HG02623 (cell line): ENCODE results near the gene ACOX1.

ENCODE experiments used
- ATAC-seq: cut with Tn5 transposase; IDR thresholded peaks from one replicate; pipeline ENCODE4 v1.9.1; 2021; ENCODE audit warnings: moderate library complexity; ENCODE audit not compliant: unreplicated experiment

Gene ACOX1

DNA sequence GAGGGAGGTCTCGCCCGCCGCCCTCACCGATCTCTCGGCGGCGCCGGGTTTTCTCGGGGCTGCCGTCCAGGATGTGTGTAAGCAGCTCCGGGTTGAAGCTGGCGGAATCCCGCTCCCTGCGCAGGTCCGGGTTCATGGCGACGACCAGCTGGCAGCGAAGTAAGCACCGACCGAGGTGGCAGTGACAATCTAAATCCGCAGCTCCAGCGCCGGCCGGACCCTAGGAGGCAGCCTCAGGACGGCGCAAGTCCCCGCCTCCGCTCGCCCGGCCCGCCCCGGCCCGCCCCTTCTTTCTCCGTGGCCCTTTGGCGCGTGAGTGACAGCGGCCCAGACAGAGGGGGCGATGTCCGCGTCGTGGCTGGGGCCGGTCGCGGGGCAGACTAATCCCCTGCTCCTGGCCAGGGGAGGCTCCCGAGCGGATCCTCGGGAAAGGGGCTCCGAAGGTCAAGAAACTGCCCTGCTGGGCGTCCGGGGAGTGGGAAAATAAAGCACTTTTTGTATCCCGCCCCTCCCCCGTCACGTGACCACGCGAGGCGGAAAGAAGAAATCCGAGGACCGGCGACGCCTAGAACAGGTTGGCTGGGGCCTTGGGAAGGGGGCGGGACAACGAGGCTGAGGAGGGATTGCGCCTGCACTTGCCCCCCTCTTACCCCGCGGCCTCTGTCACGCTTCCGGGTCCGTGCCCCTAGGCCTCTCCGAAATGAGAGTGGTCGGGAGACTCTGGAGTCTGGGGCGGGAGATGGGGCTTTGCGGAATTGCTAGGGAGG, at the start of gene ACOX1, which contains the start of gene TEN1:
ACOX1 (minus strand) TSS at position 229 of the 767 bp plus-strand sequence; CDS start at position 136, 93 bp downstream.
TEN1 (plus strand) TSS at position 303 of the 767 bp plus-strand sequence. CDS start 6,953 bp downstream, outside the sequence.
- ATAC-seq, result peak; percentile 79

DNA sequence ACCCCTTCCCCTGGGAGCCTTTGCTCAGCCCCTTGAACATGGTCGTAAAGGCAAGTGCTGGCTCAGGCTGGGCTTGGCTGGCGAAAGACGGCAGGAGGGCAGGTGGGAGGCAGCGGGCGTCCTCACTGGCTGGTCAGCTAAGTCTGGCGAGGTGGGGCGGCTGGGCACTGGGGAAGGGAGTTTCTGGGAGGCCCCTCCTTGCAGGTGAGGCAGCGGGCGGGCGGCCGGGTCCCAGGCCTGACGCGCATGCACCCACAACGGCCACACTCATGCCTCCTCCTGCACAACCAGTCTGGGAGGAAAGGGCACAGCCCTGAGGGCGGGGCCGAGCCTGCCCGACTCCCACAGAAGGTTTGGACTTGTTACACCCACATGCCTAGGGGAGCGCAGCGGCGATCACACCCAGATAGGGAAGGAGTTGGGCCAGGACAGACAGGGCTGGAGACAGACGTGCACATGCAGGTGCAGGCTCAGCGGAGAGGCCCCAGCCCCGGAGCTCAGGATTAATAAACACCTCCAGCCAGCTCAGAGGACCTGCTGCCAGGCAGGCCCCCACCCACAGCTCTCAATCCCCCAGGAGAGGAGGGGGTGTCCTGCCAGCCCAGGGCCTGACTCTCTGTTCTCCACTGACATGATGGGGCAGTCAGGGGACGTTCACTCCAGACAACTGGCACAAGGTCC, 48.3 kb upstream of the ACOX1 start, which contains the start of gene EVPL:
EVPL (minus strand) TSS at position 148 of the 681 bp plus-strand sequence; CDS start at position 40, 108 bp downstream.
- ATAC-seq, result no peak

DNA sequence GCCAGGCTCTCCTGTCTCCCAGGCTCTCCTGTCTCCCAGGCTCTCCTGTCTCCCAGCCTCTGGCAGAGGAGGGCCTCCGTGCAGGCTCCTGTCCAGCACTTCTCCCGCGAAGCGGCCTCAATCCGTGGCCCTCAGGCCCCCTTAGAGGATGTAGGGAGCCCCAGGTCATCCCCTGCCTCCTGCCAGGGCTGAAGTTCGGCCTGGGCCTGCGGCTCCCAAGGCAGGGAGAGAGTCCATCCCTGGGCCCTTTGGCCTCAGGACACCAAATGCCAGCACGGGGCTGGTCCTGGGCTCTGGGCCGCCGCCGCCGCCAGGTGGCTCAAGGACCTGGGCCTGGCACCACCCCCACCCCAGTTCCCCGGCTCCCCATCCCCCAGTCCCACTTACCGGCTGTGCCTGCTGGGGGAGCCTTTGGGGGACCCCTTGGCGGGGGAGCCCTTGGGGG, 47.8 kb upstream of the ACOX1 start:
- no peak for ATAC-seq

DNA sequence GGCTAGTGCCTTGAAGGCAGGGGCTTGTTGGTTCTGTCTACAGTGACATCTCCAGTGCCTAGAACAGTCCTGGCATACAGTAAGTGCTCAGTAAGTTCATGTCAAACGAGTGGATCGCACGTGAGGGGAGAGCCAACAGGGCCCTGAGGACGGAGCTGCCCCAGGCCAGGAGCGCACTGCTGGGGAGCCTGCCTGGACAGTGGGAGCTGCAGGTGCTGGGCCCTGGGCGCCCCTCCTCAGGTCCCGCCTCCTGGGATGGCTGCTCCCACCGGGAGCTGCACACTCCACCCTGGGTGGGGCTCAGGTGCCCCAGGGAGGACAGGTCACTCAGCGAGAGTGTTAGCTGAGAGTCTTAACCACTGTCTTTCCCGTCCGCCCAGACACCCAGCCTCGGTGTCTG, 46.3 kb upstream of the ACOX1 start:
- ATAC-seq, result no peak

DNA sequence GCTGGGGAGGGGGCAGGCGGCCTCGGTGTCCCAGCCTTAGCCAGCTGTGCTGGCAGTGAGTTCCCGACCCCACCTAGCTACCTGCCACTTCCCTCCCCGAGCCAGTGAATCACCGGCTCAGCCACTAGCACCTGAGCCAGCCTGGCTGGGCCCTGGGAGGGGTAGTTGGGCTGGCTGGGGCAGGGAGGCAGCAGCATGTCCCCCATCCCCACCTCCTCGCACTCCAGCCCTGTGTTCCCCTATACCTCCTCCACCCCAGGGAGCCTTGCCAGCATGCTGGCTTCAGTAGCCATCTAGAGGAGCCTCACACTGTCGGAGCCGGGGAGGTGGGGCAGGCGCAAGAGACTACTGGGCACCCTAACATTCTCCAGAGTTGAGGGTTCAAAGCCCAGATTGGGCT, 45.4 kb upstream of the ACOX1 start:
- no peak for ATAC-seq

DNA sequence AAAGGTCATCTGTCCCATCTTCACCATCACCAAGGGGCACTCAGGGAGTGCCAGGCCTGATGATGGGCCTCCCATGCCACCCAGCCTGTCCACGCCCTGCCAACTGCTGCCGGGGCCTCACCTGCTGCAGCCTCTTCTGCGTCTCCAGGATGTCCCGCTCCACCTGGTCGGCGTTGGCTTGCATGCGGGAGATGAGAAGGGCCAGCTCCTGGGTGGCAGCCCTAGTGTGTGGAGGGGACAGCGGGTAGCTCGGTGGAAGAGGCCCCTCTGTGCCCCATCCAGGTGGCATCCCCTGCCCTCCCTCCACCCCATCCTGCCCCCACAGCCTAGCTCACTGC, 44.9 kb upstream of the ACOX1 start:
- no peak for ATAC-seq

DNA sequence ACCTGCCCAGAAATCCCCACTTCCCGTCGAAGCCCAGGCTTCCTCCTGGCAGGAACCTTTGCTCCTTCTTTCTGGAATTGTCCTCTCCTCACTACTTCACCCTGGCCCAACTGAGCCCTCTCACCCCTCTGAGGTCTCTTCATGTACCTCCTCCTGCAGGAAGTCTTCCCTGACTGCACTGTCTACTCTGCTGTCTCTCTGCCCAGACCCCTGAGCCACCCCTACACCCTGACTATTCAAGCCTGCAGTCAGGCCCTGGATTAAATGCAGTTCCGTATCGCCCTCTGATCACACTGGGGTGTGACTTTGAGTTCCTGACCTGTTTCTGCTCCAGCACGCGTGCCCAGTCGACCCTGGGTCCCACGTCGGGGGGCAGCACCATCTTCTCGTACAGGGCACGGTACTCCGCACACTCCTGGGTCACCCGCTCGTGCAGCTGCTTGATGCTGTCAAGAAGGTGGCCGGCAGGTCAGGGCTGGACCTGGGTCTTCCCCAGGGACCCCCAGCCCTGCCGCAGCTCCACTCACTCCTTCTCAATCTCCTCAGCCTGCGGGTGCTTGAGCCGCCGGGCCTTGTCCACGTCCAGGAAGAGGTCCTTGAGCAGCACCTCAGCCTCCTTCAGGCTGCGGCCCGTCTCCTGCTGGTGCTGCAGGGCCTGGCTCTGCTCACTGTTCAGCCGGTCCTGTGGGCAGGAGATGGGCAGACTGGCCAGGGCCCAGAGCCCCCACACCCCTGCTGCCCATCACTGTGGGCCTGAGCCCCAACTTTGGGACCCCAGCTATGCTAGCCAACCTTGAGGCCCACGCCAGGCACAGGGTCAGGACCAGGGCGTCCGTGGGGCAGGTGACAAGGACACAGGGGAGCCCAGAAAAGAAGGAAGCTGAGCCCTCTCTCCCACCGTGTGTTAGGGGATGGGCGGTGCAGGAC, 44.3 kb upstream of the ACOX1 start:
- ATAC-seq, result no peak

DNA sequence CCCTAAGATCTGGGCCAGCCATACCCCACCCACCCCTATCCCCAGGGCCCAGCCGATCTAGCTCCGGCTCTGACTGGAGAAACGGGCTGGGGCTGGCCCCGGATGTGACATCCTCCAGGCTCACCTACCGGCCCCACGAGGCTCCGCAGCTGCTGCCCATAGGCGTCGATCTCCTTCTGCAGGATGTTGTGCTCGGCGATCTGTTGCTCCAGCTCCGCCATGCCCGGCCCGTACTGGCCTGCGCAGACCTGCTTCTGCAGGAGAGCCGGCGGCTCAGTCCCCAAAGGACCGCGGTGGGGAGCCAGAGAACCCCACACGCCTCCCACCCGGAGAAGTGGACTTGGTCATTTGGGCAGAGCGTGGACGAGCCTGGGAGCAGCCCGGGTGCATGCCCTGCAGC, 43.3 kb upstream of the ACOX1 start:
- no peak for ATAC-seq

DNA sequence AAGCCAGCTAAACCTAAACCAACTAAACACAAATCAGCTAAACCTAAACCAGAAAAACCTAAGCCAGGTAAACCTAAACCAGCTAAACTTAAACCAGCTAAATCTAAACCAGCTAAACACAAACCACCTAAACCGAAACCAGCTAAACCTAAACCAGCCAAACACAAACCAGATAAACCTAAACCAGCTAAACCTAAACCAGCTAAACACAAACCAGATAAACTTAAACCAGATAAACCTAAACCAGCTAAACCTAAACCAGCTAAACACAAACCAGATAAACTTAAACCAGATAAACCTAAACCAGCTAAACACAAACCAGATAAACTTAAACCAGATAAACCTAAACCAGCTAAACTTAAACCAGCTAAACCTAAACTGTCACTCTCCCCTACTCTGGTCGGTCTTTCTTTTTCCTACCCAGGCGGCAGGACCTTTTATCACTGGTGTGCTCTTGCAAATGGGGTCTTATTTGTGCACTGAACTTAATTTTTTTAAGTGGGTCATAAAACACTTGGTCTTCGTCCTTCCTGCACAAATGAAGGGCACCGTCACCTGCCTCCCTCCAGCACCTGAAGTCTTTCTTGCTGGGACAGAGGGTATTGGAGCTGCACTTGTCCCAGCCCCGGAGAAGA, 41.0 kb upstream of the ACOX1 start:
- ATAC-seq, result no peak

DNA sequence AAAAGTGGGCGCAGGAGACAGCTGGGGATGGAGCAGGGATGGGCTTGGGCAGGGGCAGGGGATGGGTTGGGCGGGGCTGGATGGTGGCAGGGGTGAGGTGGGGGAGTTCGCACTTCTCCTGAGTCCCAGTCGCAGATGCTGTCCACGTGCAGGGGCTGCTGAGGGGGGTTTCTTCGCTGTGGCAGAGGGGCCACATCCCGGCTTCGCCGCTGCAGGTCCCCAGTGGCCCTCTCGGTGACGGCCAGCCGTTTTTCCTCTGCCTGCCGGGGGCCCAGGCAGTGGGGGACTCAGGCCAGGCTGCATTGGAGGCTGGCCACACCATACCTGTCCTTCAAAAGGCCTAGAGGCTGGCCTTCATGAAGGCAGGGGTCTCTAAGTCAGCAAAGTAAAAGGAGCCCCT, 39.8 kb upstream of the ACOX1 start:
- ATAC-seq, result no peak

DNA sequence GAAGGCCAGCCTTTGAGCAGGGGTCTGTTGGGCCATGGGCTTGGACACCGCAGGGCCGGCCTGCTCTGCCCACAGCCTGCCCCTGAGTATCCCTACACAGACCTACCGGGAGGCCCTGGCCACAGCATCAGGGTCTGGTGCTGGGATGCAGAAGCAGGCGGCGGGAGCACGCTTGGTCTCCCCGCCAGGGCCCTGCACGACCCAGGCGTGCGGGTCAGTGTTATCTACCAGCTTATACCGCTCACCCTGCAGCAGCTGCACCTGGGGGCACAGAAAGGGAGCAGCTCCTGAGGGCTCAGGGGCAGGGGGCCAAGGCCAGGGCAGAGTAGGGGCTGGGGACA, 39.3 kb upstream of the ACOX1 start:
- no peak for ATAC-seq

DNA sequence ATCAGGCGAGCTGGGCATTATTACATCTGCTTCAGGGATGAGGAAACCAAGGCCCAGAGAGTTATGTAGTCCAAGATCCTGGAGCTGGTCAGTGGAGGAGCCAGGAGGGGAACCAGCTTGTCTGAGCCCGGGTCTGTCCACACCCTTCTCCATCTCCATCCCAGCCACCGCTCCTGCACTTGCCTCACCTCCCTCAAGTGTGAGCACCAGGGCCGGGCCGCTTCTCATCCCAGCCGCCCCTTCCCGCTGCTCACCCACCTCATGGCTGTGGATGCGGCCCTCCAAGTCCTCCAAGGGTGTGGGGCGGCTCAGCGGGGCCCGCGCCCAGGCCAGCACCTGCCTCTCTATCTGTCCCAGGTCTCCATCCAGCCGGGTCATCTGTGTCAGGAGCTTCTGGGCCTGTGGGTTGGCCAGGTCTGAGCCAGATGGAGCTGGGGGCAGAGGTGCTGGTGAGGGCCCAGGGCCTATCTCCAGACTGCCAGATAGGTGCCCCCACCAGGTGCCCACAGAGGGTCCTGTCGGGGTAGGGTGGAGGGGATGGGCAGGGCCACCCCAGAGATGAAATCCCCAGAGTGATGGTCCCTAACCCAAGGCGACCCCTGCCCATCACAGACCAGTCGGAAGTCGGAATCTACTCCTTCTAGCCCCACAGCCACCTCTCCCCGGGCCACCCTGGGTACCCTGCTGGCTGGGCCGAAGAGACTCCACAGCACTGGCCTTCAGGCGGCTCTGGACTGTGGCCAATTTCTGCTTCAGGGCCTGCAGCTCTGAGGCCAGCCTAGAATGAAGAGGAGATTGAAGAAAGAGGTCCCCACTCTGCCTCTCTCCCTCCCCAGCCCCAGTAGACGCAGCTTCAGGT, 38.7 kb upstream of the ACOX1 start:
- ATAC-seq, result no peak

DNA sequence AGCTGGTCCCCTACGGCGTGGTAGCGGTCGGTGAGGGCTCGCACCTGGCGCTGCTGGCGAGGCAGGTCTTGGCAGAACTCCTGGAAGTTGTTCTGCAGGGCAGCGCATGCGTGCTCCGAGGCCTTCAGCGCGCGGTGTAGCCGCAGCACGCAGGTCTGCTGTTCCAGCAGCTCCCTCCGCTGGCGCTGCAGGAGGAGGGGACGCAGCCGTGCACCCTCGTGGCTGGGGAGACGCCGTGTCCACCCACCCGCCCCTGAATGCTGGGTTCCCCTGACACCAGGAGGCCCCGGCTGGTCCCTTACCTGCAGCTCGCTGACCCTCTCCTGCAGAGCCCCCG, 35.9 kb upstream of the ACOX1 start:
- ATAC-seq, result no peak

DNA sequence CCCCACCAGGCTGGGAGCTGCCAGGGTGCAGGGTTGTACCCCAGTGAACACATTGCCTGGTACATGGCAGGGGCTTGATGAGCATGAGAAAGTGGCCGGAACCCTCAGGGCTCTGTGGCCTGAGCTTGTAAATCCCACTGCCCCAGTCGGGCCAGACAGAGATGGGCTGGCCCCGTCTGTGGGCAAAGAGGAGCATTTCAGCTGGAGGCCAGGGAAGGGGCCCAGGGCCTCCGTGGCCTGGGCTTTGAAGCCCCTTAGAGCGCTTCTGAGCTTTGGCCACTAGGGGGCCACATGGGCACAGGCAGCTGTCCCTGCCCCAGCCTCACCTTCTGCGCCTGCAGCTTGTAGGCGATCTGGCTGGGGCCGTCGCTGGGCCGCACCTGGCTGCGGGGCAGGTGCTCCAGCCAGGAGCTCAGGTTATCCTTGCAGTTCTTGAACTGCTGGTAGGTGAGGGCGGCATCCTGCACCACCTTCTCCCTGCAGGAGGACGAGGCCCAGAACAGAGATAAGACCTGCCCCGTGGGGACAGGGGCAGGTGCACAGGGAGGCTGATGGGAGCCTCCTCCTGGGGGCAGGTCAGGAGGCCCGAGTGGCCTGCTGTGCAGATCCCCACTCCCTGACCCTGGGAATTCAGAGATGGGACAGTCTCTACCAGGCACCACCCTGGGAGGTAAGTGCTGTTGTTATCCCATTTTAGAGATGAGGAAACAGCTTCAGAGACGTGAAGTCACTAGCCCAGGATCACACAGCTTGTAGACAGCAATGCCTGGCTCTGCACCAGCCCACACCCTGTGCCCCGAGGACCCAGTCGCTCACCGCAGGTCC, 35.3 kb upstream of the ACOX1 start:
- ATAC-seq, result no peak

DNA sequence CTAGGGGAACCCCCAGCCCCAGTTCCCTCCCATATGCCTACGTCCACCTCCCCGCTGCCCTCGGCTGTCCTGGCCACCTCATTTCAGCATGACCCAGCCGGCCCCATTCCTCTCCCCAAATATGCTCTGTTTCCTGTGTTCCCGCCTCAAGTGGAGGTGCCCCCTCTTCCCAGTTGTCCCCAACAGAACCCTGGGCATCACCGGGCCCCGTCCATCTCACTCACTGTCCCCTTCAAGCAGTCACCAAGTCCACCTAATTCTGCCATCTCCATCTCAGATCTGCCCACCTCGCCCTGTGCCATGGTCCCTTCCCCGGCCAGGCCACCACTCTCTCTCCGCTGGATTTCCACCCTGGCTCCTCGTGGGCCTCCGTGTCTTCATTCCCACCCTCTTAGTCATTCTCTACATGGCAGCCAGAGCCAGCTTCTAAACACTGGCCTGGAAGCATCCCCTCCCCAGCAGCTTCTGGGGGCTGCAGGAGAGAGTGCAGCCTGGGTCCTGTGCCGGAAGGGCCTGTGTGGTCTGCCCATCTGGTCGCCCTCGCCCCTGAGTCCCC, 34.5 kb upstream of the ACOX1 start:
- ATAC-seq, result no peak

DNA sequence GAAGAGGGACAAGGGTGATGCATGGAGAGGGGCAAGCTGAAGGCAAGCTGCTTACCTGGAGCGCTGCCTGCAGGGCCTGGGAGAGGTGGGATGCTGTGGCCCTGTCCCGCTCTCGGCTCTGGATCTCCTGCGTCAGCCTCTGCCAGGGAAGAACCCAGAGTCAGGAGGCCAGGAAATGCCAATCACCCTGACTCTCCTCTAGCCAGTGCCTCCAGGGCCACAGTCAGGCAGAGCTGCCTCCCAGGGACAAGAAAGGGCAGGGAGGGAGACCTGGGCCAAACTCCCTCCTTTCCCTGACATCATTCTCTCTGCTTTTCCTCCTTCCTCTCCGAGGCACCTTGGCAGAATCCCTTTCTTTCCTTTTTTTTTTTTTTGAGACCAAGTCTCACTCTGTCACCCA, 33.0 kb upstream of the ACOX1 start:
- no peak for ATAC-seq

DNA sequence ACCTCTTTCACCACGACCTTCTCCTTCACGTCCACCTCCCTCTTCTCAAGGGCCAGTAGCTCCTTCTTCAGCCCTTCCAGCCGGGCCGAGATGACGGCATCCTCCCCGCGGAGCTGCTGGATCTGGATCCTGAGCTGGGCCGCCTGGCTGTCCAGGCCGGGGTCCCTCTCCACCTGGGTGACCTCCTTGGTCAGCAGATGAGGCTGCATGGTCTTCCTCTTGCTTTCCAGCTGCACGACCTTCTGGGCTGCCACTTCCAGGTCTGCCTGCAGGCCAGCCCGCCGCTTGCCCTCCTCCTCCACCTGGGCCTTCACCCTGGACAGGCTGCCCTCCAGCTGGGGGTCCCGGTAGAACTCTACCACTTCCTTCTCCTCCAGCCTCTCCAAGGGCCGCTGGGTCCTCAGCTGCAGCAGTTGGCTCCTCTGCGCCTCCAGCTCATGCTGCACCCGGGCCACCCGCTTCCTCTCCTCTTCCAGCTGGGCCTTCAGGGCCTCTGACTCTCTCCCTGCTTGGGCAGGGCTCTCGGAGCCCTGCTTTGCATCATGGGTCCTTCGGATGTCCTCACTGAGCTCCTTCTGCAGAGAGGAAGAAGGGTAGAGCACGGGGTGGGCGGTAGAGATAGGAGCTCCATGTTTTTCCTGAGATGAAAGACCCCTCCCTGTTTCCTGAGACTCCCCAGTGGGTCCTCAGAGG, 31.1 kb upstream of the ACOX1 start:
- ATAC-seq, result no peak

DNA sequence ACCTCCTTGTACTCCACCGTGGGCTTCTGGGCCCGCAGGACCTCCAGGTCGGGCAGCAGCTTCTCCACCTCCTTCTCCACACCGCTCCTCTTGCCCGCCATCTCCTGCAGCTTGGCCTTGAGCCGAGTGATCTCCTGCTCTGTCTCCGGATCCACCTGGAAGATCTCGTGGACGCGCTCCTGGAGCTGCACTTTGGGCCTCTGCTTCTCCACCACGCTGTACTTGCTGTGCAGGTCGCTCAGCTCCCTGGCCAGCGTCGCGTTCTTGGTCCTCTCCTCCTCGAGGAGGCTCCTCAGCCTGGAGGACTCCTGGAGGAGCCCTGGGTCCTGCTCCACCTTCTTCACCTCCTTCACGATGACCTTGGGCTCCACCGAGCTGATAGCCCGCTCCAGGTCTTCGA, 30.5 kb upstream of the ACOX1 start:
- ATAC-seq, result no peak
